Gastrocnemius medialis (tissue), 4 donors: Measurements from ENCODE around the gene MAS1. TPM values are rescaled to one million over a fixed set of nuclear protein-coding genes. Genes with fewer than 3 reads are reported as not detected.

ENCODE experiments used
- ATAC-seq, 2 donors: fragments of 150-250 bp; one replicate each; pipeline ENCODE4 v1.9.1; 2016
- DNase-seq, 2 donors: peaks; one replicate each; pipeline ENCODE4 v3.0.0-alpha.2; 2019
- H3K27ac ChIP-seq, 4 donors: fragments of 200-600 bp; sonication (generic); 1 replicate in 1 of 4; 2 replicates in 3 of 4; pipeline ENCODE4 v1.5.1; 2016 to 2018; ENCODE audit warnings: mild to moderate bottlenecking in 2 of 4, moderate library complexity in 1 of 4
- H3K27me3 ChIP-seq, 3 donors: fragments of 200-600 bp; sonication (generic) in 2 of 3; 1 replicate in 1 of 3; 2 replicates in 2 of 3; pipeline versions ENCODE4 v1.5.1 to v1.6.0; 2016 to 2019; ENCODE audit warnings: mild to moderate bottlenecking in 1 of 3, moderate library complexity in 1 of 3
- H3K36me3 ChIP-seq, 2 donors: fragments of 200-600 bp; sonication (generic) in 1 of 2; one replicate each; pipeline ENCODE4 v1.5.1; 2017 to 2018
- H3K4me1 ChIP-seq, 2 donors: fragments of 200-600 bp; sonication (generic) in 1 of 2; one replicate each; pipeline ENCODE4 v1.5.1; 2016 to 2017; ENCODE audit warnings: mild to moderate bottlenecking in 2 of 2
- H3K4me3 ChIP-seq, 4 donors: fragments of 200-600 bp; sonication (generic) in 3 of 4; 1 replicate in 1 of 4; 2 replicates in 3 of 4; pipeline ENCODE4 v1.5.1; 2016 to 2019; ENCODE audit warnings: mild to moderate bottlenecking in 2 of 4
- H3K9me3 ChIP-seq, 3 donors: fragments of 200-600 bp; sonication (generic) in 2 of 3; 1 replicate in 1 of 3; 2 replicates in 2 of 3; pipeline ENCODE4 v1.5.1; 2016 to 2019
- CTCF ChIP-seq, 5 experiments: fragments of 450-650 bp in 3 of 5; fragments of 200-600 bp in 2 of 5; sonication (generic) in 2 of 5; IDR thresholded peaks in 4 of 5; conservative IDR thresholded peaks in 1 of 5; 1 replicate in 4 of 5; 2 replicates in 1 of 5; pipeline ENCODE4 v1.5.1; 2016 to 2019; ENCODE audit warnings: antibody characterized with exemption in 5 of 5, mild to moderate bottlenecking in 3 of 5, moderate library complexity in 3 of 5
- POLR2A ChIP-seq, 2 donors: fragments of 450-650 bp; IDR thresholded peaks; one replicate each; pipeline ENCODE4 v1.6.1; 2017; ENCODE audit warnings: antibody characterized with exemption in 2 of 2, mild to moderate bottlenecking in 2 of 2, moderate library complexity in 2 of 2
- in situ Hi-C, 4 donors: fragments of 200-750 bp; cut with MboI; loops; one replicate each; pipeline versions ENCODE4 v1.15.0 to v1.8.0; 2017; ENCODE audit warnings: low sequenced_read_pairs in 4 of 4
- intact Hi-C: fragments of 100-400 bp; cut with DNase I; formaldehyde crosslinking; loops from one replicate; pipeline ENCODE4 v1.15.1; 2023; ENCODE audit warnings: low total_unique reads
- total RNA-seq, 4 donors: library from RNA; depleted of rRNA; stranded (reverse); fragments of >200 nt; gene quantifications; one replicate each; pipeline versions ENCODE4 v1.1.0 to v1.2.3, GENCODE V29; 2016

MAS1 gene
- total RNA-seq, 4 donors from 2014 or later = not detected

GRCh38 chr6:159875194-159875593 is 15.6 kb upstream of the MAS1 start:
- ATAC-seq (no peak), DNase-seq (no peak)
- H3K9me3 ChIP-seq = no peaks in the 10 kb centered on the region
- intact Hi-C loops = no loop called here
- in situ Hi-C loops = loop anchor here in 1 of 4 donors (10.0 kb wide), 1 partner anchor 580 kb away; no protein-coding TSS in a partner anchor
- no peak overlapping the region for H3K27ac ChIP-seq
- TF ChIP-seq POLR2A (IDR thresholded peaks at IDR 0.05) (no peak), CTCF (IDR thresholded peaks at IDR 0.05 in 4 of 5, conservative IDR thresholded peaks at IDR 0.05 in 1 of 5) (no peak)
- no peaks in the 10 kb centered on the region for H3K36me3 ChIP-seq
- H3K27me3 ChIP-seq = no peaks in the 10 kb centered on the region
- no peak overlapping the region for H3K4me3 ChIP-seq
- H3K4me1 ChIP-seq = no peaks in the 10 kb centered on the region

GRCh38 chr6:159876242-159876641 is 14.5 kb upstream of the MAS1 start:
- Histone ChIP-seq H3K27me3 (no peaks in the 10 kb centered on the region), H3K9me3 (no peaks in the 10 kb centered on the region), H3K36me3 (no peaks in the 10 kb centered on the region), H3K4me3 (no peak overlapping the region), H3K27ac (no peak overlapping the region), H3K4me1 (no peaks in the 10 kb centered on the region)
- intact Hi-C loops = no loop called here
- TF ChIP-seq CTCF (IDR thresholded peaks at IDR 0.05 in 4 of 5, conservative IDR thresholded peaks at IDR 0.05 in 1 of 5) = no peak
- TF ChIP-seq POLR2A (IDR thresholded peaks at IDR 0.05) = no peak
- ATAC-seq (no peak), DNase-seq (no peak)
- in situ Hi-C loops = loop anchor here in 1 of 4 donors (10.0 kb wide), 1 partner anchor 579 kb away; no protein-coding TSS in a partner anchor

GRCh38 chr6:159877256-159877808 is 13.5 kb upstream of the MAS1 start:
- ATAC-seq = no peak
- in situ Hi-C loops (loop anchor here in 1 of 4 donors (10.0 kb wide), 1 partner anchor 577 kb away; no protein-coding TSS in a partner anchor), intact Hi-C loops (no loop called here)

GRCh38 chr6:159878341-159878740 is 12.4 kb upstream of the MAS1 start:
- in situ Hi-C loops (loop anchor here in 1 of 4 donors (10.0 kb wide), 1 partner anchor 576 kb away; no protein-coding TSS in a partner anchor), intact Hi-C loops (no loop called here)
- H3K4me1 ChIP-seq = peaks cover 7 to 9% of the 10 kb centered on the region in 2 donors
- no peak overlapping the region for H3K27ac ChIP-seq
- H3K9me3 ChIP-seq = no peaks in the 10 kb centered on the region
- no peaks in the 10 kb centered on the region for H3K36me3 ChIP-seq
- H3K4me3 ChIP-seq = no peak overlapping the region
- DNase-seq (no peak), ATAC-seq (no peak)
- TF ChIP-seq CTCF (IDR thresholded peaks at IDR 0.05 in 4 of 5, conservative IDR thresholded peaks at IDR 0.05 in 1 of 5) = no peak
- no peak for TF ChIP-seq POLR2A (IDR thresholded peaks at IDR 0.05)
- H3K27me3 ChIP-seq = no peaks in the 10 kb centered on the region

More at GRCh38 chr6:159877256-159877808, 13.5 kb upstream of the MAS1 start:
- H3K9me3 ChIP-seq = no peaks in the 10 kb centered on the region
- peaks cover 5 to 7% of the 10 kb centered on the region in 2 donors for H3K4me1 ChIP-seq
- no peaks in the 10 kb centered on the region for H3K27me3 ChIP-seq
- TF ChIP-seq POLR2A (IDR thresholded peaks at IDR 0.05) (no peak), CTCF (IDR thresholded peaks at IDR 0.05 in 4 of 5, conservative IDR thresholded peaks at IDR 0.05 in 1 of 5) (no peak)
- no peak overlapping the region for H3K27ac ChIP-seq
- DNase-seq = no peak
- H3K4me3 ChIP-seq = no peak overlapping the region
- no peaks in the 10 kb centered on the region for H3K36me3 ChIP-seq
